OCI-LY1 (cell line): ENCODE data around the gene IGIP.

Experiments
- H2AFZ ChIP-seq: fragments of 200-600 bp; sonication (generic), shearing (Covaris generic); 2 replicates; pipeline ENCODE4 v1.6.0; 2014; ENCODE audit warnings: antibody characterized with exemption, mild to moderate bottlenecking, low read length
- H3F3A ChIP-seq: fragments of 200-600 bp; sonication (generic), shearing (Covaris generic); 2 replicates; pipeline ENCODE4 v1.6.0; 2014; ENCODE audit warnings: mild to moderate bottlenecking, antibody characterized with exemption, low read length, moderate library complexity; ENCODE audit not compliant: insufficient read depth
- H3K27ac ChIP-seq: fragments of 200-600 bp; sonication (generic); 2 replicates; pipeline ENCODE4 v1.5.1; 2014; ENCODE audit warnings: low read length, mixed run types, mild to moderate bottlenecking, low read depth; ENCODE audit not compliant: poor library complexity, severe bottlenecking
- H3K27me3 ChIP-seq: fragments of 200-600 bp; sonication (generic); 2 replicates; pipeline ENCODE4 v1.6.0; 2014; ENCODE audit warnings: antibody characterized with exemption, mild to moderate bottlenecking, low read length, moderate library complexity; ENCODE audit not compliant: insufficient read depth
- H3K36me3 ChIP-seq: fragments of 200-600 bp; sonication (generic); 2 replicates; pipeline ENCODE4 v1.6.1; 2014; ENCODE audit warnings: mild to moderate bottlenecking, antibody characterized with exemption, low read length, moderate library complexity, mixed read lengths; ENCODE audit not compliant: insufficient read depth
- H3K4me1 ChIP-seq: fragments of 200-600 bp; sonication (generic); 2 replicates; pipeline ENCODE4 v1.5.1; 2014; ENCODE audit warnings: mild to moderate bottlenecking, low read length, moderate library complexity; ENCODE audit not compliant: insufficient read depth, severe bottlenecking
- H3K4me2 ChIP-seq: fragments of 200-600 bp; sonication (generic), shearing (Covaris generic); 2 replicates; pipeline ENCODE4 v1.6.1; 2014; ENCODE audit warnings: low read length
- H3K4me3 ChIP-seq: fragments of 200-600 bp; sonication (generic); 2 replicates; pipeline ENCODE4 v1.5.1; 2014; ENCODE audit warnings: low read length, low read depth, mild to moderate bottlenecking, mixed read lengths; ENCODE audit not compliant: poor library complexity, severe bottlenecking
- H3K79me2 ChIP-seq: fragments of 200-600 bp; shearing (Covaris generic); 2 replicates; pipeline ENCODE4 v1.6.1; 2016; ENCODE audit warnings: mixed run types, low read length, mixed read lengths; ENCODE audit not compliant: insufficient read depth
- H3K9ac ChIP-seq: fragments of 200-600 bp; sonication (generic), shearing (Covaris generic); 2 replicates; pipeline ENCODE4 v1.6.1; 2014; ENCODE audit warnings: mild to moderate bottlenecking, low read length, mixed read lengths
- H3K9me2 ChIP-seq: fragments of 200-600 bp; sonication (generic), shearing (Covaris generic); 2 replicates; pipeline ENCODE4 v1.6.1; 2014; ENCODE audit warnings: low read depth, mild to moderate bottlenecking, low read length, mixed read lengths
- H3K9me3 ChIP-seq: fragments of 200-600 bp; shearing (Covaris generic); 2 replicates; pipeline ENCODE4 v1.6.1; 2014; ENCODE audit warnings: low read length, mixed read lengths
- H4K20me1 ChIP-seq: fragments of 200-600 bp; sonication (generic), shearing (Covaris generic); 2 replicates; pipeline ENCODE4 v1.6.0; 2016; ENCODE audit warnings: mild to moderate bottlenecking, low read length; ENCODE audit not compliant: insufficient read depth
- EZH2 ChIP-seq: fragments of 200-600 bp; sonication (generic), shearing (Covaris generic); IDR thresholded peaks from 2 replicates; pipeline ENCODE4 v1.8.0; 2017; ENCODE audit warnings: borderline replicate concordance, mixed run types, mild to moderate bottlenecking, antibody characterized with exemption, low read length, moderate library complexity, mixed read lengths
- TF ChIP-seq, protein P1 (sequence below): fragments of 200-600 bp; sonication (generic), shearing (Covaris generic); IDR thresholded peaks from 2 replicates; pipeline ENCODE4 v1.5.1; 2017; ENCODE audit warnings: mild to moderate bottlenecking, antibody characterized with exemption, low read length, moderate library complexity, mixed read lengths

IGIP gene

DNA sequence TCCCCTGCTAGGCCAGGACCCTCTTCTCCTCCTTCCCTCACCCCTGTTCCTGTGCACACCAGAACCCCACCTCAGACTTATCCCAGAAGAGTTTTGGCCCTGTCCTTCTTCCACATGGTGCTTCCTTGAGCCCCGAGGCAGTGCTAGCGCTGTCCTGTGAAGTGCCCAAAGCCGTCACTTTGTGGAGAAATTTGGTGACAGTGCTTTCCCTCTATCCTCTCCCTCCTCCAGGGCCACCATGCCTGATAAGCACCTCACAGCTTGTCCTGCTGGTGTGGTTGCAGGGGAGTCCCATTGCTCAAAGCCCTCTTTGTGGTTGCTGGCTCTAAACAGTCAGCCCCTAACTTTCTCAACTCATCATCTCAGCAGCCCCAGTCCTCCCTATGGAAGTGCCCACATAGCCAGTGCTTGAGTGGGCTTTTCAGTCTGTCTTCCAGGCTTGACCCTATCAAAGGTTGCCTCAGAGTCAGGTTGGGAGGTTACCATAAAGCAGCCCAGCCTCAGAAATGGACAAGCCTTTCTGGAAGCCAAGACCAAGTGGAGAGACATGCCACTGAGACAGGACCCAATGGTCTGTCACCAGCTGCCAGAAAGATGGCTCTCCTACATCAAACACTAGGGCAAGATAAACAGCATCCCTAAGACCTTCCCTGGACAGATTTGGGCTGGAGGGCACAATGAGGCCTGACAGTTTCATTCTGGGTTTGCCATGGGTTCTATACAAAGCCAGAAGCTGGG lies 18.0 kb downstream of the IGIP start:
- Histone ChIP-seq H3K4me2 (no peak overlapping the region), H3K4me1 (no peaks in the 10 kb centered on the region), H3K4me3 (no peak overlapping the region), H2AFZ (no peak overlapping the region), H3K9ac (no peak overlapping the region), H4K20me1 (no peaks in the 10 kb centered on the region), H3K9me3 (no peaks in the 10 kb centered on the region), H3K79me2 (no peaks in the 10 kb centered on the region), H3K27me3 (peaks cover 9% of the 10 kb centered on the region; the same call in 1 of the 2 replicates), H3K27ac (no peak overlapping the region), H3F3A (no peaks in the 10 kb centered on the region), H3K36me3 (no peaks in the 10 kb centered on the region), H3K9me2 (no peaks in the 10 kb centered on the region)
- TF ChIP-seq, protein P1, sequence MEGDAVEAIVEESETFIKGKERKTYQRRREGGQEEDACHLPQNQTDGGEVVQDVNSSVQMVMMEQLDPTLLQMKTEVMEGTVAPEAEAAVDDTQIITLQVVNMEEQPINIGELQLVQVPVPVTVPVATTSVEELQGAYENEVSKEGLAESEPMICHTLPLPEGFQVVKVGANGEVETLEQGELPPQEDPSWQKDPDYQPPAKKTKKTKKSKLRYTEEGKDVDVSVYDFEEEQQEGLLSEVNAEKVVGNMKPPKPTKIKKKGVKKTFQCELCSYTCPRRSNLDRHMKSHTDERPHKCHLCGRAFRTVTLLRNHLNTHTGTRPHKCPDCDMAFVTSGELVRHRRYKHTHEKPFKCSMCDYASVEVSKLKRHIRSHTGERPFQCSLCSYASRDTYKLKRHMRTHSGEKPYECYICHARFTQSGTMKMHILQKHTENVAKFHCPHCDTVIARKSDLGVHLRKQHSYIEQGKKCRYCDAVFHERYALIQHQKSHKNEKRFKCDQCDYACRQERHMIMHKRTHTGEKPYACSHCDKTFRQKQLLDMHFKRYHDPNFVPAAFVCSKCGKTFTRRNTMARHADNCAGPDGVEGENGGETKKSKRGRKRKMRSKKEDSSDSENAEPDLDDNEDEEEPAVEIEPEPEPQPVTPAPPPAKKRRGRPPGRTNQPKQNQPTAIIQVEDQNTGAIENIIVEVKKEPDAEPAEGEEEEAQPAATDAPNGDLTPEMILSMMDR: no peak
- no peak for TF ChIP-seq EZH2

DNA sequence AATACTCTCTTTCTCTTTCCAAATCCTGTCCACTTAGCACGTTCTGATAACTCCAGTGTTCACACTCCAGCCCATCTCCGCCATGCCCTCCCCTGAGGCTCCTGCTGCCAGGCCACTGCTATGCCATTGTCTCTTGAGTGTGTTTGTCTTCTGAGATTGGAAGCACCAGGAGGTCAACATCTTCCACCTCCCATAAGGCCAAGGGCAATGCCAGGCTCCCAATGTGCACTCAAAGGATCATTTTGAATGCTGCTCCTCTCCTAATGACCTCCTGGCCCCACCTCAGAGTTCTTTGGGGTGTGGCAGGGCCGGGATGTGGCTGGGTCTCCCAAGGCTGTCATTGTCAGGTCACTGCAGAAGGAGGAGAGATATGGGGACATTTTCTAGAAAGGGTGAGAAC lies 19.5 kb downstream of the IGIP start:
- Histone ChIP-seq H2AFZ (no peak overlapping the region), H3K79me2 (no peaks in the 10 kb centered on the region), H3K27me3 (peaks cover 9% of the 10 kb centered on the region; the same call in 1 of the 2 replicates), H3K9ac (no peak overlapping the region), H3K4me2 (no peak overlapping the region), H3K4me1 (no peaks in the 10 kb centered on the region), H3F3A (no peaks in the 10 kb centered on the region), H3K9me3 (no peaks in the 10 kb centered on the region), H3K9me2 (no peaks in the 10 kb centered on the region), H3K27ac (no peak overlapping the region), H4K20me1 (no peaks in the 10 kb centered on the region), H3K36me3 (no peaks in the 10 kb centered on the region), H3K4me3 (no peak overlapping the region)
- no peak for TF ChIP-seq EZH2
- TF ChIP-seq, protein P1: no peak

DNA sequence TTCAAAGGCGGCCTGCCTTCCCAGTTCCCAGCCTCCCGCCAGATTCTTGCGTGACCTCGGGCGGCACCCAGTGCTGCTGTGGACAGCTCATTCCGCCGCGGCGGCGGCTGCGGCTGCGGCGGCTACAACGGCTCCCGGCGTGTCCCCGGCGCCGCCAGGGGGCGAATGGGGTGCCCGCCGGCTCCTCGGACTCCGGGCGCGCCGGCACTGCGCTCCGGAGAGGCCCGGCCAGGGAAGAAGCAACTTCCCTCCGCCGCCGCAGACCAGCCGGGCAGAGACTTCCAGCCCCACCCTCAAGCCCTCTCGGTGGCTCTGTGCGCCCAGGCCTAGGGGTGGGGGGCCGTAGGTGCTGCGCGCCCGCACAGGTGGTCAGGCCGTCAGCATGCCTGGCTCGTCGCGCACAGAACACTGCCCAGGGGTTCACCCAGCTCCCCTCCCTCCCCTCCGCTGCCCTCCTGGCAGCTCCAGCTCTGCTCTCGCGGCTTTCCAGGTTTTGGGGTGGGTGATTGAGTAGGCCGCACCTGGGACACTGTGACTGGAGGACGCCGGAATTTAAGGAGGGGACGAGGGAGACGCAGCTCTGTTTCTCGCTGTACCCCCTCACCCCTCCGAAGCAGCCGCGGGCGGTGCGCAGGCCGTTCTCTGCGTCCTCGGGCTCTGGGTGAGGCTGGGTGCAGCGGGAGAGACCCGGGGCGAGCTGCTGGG lies 20.2 kb downstream of the IGIP start:
- Histone ChIP-seq H3K27me3 (peaks cover 9% of the 10 kb centered on the region; the same call in 1 of the 2 replicates), H3K4me1 (no peaks in the 10 kb centered on the region), H4K20me1 (no peaks in the 10 kb centered on the region), H3K9me3 (no peaks in the 10 kb centered on the region), H3K27ac (no peak overlapping the region), H3K9ac (no peak overlapping the region), H3K4me3 (no peak overlapping the region), H3K79me2 (no peaks in the 10 kb centered on the region), H2AFZ (no peak overlapping the region), H3K4me2 (no peak overlapping the region), H3K36me3 (no peaks in the 10 kb centered on the region), H3F3A (no peaks in the 10 kb centered on the region), H3K9me2 (no peaks in the 10 kb centered on the region)
- no peak for TF ChIP-seq EZH2
- TF ChIP-seq, protein P1: peak; percentile 25; the same call in 1 of the 2 replicates
